Measurements from ENCODE around the gene BCAR3.
"Not testable (repeated sequence)": the region's sequence is repeated elsewhere in the genome, so short reads cannot be mapped to it uniquely, and the experiment has no call there.

BCAR3 gene

GRCh38 chr1:93605026-93605568 lies 76.5 kb downstream of the BCAR3 start:
- peak overlapping the region; percentile 51 for H3K27ac ChIP-seq
- no peak for DNase-seq (ENCODE audit: low read depth, low spot score)

- H3K27ac ChIP-seq: no peak overlapping the region
- DNase-seq (ENCODE audit: low read depth, low spot score): no peak
Observed at GRCh38 chr1:93604411-93604810, 77.2 kb downstream of the BCAR3 start.

DNA sequence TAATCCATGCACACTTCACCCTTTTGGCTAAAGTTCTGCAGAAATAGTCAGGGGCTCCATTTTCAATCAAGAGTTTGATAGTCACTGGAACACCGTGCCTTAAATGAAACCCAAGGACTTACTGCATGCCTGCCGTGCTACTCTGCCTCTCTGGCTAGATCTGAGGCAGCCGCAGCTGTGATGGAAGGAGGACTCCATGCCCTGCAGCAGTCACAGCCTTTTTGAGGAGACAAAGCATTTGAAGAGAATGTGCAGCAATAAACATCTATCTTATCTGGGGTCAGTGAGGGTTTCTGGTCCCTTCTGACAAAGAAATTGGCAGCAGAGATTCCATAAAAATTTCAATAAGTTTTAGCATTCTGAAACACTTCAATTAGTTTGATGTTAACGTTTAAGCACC lies 78.0 kb downstream of the BCAR3 start:
- no peak overlapping the region for H3K27ac ChIP-seq
- DNase-seq (ENCODE audit: low read depth, low spot score): no peak

GRCh38 chr1:93603106-93603505 lies 78.5 kb downstream of the BCAR3 start:
- no peak for DNase-seq (ENCODE audit: low read depth, low spot score)
- H3K27ac ChIP-seq: no peak overlapping the region

DNA sequence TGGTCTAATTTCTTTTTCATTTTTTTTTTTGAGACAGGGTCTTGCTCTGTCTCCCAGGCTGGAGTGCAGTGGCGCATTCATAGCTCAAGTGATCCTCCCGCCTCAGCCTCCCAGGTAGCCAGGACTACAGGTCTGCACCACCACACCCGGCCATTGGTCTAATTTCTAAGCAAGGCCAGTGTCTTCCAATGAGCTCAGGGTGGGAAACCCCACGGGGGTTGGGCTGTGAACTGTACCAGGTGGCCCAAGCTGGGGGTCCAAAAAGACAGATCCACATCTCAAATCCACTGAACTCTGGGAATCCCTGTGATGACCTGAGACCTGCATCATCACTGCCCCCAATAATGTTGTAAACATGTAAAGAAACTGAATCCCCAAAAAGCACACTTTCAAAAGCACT lies 79.5 kb downstream of the BCAR3 start:
- H3K27ac ChIP-seq: no peak overlapping the region
- DNase-seq (ENCODE audit: low read depth, low spot score): no peak

- DNase-seq (ENCODE audit: low read depth, low spot score): no peak
- H3K27ac ChIP-seq: no peak overlapping the region
Observed at GRCh38 chr1:93601686-93602085, 80.0 kb downstream of the BCAR3 start.

DNA sequence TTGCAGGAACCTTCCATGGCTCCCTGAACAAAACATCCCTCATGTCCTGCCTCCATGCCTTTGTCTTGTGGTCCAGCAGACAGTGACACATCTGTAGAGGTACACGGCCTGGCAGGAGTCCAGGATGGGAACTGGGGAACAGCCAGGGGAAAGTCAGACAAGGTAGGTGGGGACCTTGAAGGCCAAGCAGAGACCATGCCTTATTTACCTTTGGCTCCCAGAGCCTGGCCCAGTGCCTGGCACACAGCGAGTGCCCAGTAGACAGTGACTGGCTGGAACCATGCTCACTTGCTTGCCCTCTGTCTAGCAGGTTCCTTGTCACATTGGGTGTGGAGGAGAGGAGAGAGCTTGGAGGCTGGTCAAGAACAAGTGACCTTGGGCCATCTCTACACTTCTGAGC lies 81.0 kb downstream of the BCAR3 start:
- DNase-seq (ENCODE audit: low read depth, low spot score): no peak
- no peak overlapping the region for H3K27ac ChIP-seq

GRCh38 chr1:93599479-93599878 lies 82.2 kb downstream of the BCAR3 start:
- H3K27ac ChIP-seq: no peak overlapping the region
- DNase-seq (ENCODE audit: low read depth, low spot score): no peak

GRCh38 chr1:93598861-93599439 lies 82.7 kb downstream of the BCAR3 start:
- DNase-seq (ENCODE audit: low read depth, low spot score): no peak
- peak overlapping the region; percentile 25 for H3K27ac ChIP-seq

GRCh38 chr1:93598396-93598795 lies 83.2 kb downstream of the BCAR3 start:
- H3K27ac ChIP-seq: peak overlapping the region; percentile 25
- DNase-seq (ENCODE audit: low read depth, low spot score): no peak

DNA sequence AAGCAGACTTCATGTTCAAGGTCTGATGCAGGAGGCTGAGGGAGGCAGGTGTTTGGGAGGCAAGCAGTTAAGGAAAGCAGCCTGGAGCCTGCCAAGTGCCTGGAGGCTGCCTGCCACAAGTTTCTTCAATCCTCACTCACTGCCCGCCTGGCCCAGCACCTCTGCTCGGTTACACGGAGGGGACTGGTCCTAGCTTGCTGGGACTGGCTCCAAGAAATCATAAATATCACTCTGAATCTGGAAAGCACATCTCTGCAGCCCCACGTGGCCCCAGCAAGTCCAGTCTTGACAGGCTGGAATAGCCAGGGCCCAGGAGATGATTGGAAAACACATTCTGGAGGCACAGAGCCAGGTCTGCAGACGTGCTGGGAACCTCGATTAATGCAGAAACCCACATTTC lies 83.9 kb downstream of the BCAR3 start:
- DNase-seq (ENCODE audit: low read depth, low spot score): peak; percentile 34
- H3K27ac ChIP-seq: peak overlapping the region; percentile 25

- DNase-seq (ENCODE audit: low read depth, low spot score): no peak
- no peak overlapping the region for H3K27ac ChIP-seq
Observed at GRCh38 chr1:93596329-93597089, 85.1 kb downstream of the BCAR3 start.

DNA sequence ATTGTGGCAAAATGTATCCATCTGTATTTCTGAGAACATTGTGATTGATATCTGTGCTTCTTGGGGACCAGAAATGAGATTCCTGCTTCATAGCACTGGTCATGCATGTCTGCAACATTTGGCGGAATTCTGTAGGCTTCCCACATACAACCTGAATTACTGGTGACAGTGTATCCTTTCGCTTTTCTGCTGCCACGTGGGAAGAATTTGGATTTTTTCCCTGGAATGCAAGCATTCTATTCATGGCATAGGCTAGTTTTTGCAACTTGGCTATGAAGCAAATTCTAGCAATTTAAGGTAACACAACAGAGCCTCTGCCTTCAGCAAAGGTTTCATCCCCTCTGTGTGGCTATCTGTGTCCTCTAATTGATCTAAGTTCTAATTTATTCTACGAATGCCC lies 85.9 kb downstream of the BCAR3 start:
- H3K27ac ChIP-seq: peak overlapping the region; percentile 36
- no peak for DNase-seq (ENCODE audit: low read depth, low spot score)

DNA sequence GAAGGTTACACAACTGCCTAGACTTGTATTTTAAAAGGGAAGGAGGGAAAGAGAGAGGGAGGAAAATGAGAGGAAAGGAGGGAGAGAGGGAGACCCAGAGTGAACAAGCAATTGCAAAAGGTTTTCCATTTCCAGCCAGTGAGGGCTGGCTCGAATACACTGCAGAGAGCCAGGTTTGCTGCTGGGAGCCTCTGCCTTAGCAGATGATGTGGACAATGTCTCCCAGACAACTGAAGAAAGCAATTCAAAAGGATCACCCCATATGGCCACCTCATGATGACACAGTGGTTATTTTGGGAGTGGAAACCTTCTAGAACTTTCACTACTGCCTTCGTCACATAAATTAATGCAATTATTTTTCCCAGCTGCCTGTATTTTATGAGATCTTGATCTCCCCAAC lies 86.4 kb downstream of the BCAR3 start:
- peak overlapping the region; percentile 36 for H3K27ac ChIP-seq
- DNase-seq (ENCODE audit: low read depth, low spot score): no peak

- no peak for DNase-seq (ENCODE audit: low read depth, low spot score)
- peak overlapping the region; percentile 36 for H3K27ac ChIP-seq
Observed at GRCh38 chr1:93594603-93594880, 87.1 kb downstream of the BCAR3 start.

DNA sequence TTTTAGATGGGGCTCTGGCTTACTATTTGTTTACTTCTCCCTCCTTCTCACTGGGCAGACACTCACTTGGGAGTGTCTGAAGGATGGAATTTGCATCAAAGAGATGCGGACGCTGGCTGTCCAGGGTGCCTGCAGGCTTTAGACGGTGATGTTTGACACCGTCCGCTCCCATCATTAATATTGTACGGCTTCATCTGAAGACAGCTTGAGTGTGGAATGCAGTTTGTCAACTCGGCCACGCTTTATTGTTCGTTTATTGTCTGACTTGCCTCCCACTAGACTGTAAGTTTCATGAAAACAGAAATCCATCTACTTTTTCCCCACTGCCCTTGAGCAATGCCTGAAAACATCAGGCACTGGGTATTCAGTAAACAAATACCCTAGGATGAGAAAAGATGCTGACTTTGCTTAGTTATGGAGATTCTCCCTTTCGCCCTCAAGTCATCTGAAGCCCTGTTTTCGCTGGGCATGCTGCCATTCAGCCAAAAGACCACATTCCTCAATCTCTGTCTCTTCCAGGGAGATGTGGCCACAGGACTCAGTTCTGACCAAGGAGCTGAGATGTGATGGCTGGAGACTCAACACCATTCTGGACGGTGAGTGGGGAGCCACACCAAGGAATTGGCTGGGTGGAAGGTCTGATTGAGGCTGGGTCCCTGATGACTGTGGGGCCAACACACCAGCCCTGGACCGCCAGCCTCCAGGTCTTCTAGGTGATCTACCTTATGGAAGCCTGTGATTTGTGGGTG lies 87.6 kb downstream of the BCAR3 start:
- no peak for DNase-seq (ENCODE audit: low read depth, low spot score)
- peak overlapping the region; percentile 36 for H3K27ac ChIP-seq

DNA sequence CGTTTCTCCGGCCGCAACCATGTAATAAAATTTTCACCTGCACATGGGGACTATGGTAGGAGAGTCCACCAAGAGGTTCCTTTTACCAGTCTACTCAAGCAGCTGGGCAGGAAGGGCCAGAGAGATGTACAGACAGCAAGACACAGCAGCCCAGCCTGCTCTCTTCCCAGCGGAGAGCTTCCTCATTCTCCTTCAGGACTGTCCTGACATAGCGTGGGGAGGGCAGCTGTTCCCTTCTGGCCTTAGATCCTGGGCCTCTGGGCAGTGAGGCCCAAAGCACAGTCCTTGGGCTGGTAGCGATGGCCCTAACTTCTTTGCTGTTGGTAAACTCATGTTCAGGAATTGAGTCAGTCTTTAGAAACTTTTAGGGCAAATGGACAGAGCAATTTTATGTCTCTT lies 89.1 kb downstream of the BCAR3 start:
- H3K27ac ChIP-seq: peak overlapping the region; percentile 36
- DNase-seq (ENCODE audit: low read depth, low spot score): no peak

GRCh38 chr1:93591676-93592550 lies 89.7 kb downstream of the BCAR3 start:
- no peak for DNase-seq (ENCODE audit: low read depth, low spot score)
- peak overlapping the region; percentile 36 for H3K27ac ChIP-seq

DNA sequence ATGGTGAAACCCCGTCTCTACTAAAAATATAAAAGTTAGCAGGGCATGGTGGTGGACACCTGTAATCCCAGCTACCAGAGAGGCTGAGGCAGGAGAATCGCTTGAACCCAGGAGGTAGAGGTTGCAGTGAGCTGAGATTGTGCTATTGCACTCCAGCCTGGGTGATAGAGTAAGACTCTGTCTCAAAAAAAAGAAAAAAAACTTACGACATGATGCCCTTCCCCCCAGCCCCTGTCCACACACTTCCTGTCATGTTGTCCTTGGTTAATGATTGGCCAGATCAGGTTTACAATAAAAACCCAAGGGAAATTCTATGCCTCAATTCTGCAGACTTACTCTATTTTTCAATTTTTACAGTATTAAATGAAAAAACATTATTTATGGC lies 90.4 kb downstream of the BCAR3 start:
- H3K27ac ChIP-seq: peak overlapping the region; percentile 36
- DNase-seq (ENCODE audit: low read depth, low spot score): not testable (repeated sequence)

DNA sequence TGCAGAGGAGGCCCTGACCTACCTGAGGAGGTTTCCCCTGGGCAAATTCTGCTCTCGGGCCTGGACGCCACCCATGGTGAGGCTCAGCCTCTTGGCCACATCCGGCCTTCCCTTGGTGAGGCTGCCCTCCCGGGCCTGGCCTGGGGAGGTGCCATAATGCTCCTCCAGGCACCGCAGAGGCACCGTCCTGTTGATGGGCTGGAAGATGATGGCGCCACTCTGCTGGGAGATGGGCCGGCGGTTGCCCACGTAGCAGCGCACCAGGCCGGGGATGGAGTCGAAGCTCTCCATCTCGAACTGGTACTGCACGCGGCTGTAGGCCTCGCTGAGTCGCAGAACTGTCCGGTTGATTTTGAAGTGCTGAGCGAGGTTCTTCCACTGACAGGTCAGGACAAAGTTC lies 92.7 kb downstream of the BCAR3 start:
- no peak for DNase-seq (ENCODE audit: low read depth, low spot score)
- peak overlapping the region; percentile 36 for H3K27ac ChIP-seq
